Activated CD8-positive, alpha-beta memory T cell treated with anti-CD3 and anti-CD28 coated beads, Interleukin-2, amount 50 U/mL, for 24 hours (primary cell): ENCODE data around the gene CPVL.

Source experiments
- DNase-seq: peaks from one replicate; pipeline ENCODE4 v3.0.0-alpha.2; 2020; ENCODE audit errors: extremely low read depth

Gene CPVL

DNA sequence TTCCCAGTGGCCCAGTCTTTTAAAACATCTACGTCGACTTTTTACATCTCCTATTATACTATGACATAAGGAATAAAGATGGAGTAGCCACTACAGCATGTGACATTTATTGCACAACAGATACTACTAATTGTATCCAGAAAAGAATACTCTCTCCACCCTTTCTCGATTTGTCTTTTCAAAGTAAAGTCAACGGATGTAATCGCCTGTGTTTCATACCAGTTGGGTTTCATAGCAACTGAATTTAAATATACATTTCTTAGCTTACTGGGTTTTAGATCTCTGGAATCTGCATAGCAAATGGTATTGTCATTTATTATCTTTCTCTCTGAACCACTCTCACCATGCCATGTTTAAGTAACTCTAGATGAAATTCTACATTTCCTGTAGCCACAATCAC is 101.8 kb downstream of the CPVL start:
- no peak for DNase-seq

DNA sequence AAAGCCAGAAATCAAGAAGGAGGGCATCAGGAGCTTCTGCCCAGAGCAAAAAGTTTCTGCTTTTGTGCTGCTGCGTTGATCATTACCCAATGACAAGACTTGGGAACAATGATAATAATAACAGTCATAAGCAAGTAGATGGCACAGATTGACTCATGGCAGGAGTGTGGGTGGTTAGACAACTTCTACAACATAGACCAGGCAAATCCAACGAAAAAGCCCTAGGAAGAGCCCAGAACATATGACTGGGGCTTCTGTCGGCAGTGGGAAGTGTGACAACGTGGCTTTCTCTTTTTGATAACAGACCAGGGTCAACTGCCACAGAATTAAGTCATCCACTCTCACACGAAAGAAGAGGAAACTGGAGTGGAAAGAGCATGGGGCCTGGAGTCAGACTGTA is 102.8 kb downstream of the CPVL start:
- no peak for DNase-seq

DNA sequence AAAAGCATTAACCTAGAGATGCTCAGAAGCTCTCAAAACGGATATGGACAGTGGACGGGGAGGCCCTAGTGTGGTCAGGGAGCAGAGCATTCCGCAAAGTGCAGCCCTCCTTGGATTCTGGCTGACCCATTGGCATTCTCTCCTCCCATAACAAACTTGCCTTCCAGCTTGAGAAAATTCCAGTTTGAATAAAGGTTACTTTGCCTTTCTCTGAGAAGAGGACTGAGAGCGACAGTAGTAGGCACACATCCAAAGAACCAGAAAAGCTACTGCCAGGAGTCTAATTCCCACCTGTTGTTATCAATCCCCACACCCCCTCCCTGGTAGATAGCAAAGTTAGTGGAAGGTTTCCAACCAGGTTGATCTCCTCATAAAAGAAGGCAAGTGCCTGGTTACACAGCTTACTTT is 103.5 kb downstream of the CPVL start:
- no peak for DNase-seq

DNA sequence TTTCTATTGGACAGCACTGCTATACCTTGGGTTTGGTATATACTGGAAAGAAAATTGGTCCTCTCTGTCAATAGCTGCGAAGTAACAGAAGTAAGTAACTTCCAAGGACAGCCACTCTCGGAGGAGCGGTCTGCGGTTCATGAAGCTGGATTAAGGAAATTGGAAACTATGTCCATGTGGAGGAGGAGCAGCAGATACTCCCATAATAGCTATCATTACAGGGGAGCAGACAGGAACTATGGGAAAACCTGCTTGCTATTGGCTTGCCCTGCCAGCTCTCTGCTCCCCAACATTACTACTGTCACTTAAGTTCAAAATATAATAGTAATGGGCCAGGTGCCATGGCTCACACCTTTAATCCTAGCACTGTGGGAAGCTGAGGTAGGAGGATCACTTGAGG is 104.3 kb downstream of the CPVL start:
- no peak for DNase-seq

DNA sequence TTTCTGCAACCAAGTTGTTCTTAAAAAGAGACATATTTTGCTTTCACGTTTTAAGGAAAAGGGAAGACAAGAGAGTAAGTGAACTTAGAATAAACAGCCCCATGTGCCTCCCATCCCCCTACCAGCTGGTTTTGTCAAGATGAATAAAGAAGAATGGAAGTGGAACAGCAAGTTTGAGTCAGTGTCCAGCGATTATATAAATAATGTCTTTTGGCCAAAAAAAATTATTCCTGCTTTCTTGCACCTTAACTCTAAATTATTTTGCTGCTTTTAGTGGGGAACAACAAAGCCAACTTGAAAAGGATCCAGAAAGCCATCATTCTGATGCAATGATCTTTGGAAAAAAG is 105.8 kb downstream of the CPVL start:
- no peak for DNase-seq

DNA sequence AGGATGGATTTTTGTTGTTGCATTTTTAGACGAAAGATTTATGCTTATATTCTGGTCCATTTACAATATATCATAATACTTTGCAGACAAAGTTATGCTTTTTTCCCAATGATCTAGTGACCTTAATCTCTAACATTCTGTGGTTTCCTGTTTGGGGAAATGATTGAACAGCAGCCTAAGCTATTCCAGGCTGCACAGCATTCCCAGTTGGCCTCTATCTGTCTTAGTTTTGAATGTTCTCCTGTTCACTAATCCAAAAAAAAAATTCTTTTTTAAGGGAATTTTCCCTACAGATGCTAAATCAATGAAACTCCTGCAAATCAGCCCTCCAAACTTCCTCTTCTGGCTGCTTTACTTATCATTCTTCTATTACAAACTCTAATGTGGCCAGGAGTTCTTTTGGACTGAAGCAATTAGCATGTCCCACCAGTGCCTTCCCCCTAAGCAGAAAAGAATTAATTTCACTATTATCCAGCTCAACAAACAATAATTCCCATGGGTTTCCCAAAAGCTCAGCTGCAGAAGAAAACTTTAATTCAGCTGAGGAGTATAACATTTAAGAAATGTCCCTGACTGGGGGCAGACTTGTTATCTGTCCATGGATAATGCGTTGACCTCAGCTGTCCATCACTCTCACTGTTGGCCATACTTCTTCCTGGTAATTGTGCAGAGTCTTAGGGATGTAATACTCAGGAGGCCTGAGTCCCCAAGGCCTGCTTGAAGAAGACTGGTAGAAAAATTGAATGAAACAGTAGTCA is 106.3 kb downstream of the CPVL start:
- DNase-seq: no peak

DNA sequence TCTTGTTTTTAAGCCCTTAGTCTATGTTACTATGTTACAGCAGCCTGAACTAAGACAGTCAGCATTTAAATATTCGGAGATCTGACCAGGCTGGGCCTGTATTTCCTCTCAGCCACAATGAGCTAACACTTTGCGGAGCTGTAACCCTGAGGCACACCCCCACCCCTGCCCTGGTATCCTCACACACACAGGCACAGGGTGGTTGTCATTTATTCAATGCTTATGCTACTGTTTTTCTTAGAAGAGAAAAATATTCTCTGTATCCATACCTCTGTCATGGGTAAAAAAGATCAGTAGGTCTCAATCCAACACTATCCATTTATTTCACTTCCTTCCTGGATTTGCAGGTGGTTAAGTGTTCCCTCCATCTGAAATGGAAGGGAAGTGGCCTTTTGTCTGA is 107.9 kb downstream of the CPVL start:
- DNase-seq: no peak

DNA sequence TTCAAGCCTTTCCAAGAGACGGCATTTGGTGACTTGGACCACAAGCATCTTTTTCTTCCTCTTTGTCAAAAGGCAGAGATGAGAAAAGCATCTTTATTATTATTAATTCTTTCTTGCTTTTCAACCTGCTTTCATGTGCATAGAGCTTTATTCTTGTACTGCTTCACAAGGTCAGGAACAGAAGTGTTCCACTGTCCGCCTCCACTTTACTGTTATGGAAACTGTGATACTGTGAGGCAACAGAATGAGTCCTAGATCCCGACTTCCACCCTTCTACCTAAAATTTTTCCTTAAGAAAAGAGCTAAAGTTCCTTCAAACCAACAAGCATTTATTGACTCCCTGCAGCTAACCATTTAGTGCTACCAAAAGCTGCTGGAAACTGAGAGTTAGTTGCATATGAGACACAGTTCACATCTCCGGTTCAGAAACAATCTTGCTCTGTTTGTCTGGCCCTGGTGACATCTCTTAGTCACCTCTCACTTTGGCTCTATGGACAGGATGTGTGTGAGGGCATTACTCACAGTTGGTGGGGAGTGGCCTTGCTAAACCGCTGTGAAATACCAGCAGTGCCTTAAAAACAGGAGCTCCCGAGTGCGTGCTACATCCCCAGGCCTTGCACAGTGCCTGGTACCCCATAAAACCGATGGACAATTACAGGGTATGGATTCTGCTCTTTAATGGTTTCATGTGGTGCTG is 111.1 kb downstream of the CPVL start:
- no peak for DNase-seq

DNA sequence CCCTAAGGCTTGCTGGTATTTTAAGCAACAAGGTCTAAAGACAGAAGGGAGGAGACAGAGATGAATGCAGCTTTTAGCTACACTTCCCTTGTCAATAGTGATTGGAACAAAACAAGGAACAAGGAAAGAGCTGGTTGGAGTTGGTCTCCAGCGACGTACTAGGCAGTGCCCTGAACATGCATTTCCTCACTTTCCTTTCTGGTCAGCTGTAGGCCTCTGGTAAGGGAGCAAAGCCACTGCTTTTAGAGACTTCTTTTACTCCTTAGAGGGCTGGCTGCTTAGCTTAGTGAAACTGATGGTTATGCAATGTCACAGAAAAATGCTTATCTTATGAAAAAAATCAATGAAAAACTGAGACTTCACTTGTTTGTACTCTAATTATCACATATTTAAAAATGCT is 112.8 kb downstream of the CPVL start:
- DNase-seq: no peak

DNA sequence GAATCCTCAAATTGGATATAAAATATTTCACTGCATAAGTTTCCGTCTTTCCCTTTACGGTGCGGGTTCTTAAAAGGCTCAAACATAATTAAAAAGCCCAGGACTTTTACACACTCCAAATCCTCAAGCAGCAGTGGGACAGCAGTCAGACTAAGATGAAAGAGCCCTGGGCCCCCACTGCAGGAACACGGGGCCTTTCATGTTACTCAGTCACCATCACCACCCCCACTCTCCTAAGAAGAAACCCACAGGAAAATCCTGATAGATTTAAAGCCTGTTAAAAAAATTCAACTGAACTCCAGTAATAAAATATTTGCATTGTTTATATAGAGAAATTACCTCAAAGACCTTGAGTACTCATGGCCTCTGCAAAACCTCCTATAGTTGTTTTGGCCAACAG is 114.2 kb downstream of the CPVL start:
- DNase-seq: no peak

DNA sequence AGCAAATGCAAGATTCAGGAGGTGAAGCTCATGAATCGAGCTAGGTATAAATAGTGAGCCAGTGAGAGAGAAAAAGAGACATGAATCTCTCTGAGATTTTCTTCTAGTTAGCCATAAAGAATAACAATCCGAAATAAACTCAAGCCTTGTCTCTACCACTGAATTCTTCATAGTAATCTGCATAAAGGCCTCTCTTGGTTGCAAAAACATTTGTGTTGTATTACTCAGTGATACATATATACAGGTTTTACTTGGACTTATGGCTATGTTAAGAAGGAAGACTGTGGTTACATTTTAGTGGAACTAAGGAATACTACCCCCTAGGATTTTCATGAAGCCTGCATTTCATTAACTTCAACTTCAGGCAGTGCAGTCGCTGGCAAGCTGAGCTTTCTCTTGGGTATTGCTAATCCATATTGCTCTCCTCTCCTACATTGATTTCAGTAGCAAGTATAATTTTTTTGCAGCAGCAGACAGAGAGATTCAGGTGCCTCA is 115.5 kb downstream of the CPVL start:
- no peak for DNase-seq

DNA sequence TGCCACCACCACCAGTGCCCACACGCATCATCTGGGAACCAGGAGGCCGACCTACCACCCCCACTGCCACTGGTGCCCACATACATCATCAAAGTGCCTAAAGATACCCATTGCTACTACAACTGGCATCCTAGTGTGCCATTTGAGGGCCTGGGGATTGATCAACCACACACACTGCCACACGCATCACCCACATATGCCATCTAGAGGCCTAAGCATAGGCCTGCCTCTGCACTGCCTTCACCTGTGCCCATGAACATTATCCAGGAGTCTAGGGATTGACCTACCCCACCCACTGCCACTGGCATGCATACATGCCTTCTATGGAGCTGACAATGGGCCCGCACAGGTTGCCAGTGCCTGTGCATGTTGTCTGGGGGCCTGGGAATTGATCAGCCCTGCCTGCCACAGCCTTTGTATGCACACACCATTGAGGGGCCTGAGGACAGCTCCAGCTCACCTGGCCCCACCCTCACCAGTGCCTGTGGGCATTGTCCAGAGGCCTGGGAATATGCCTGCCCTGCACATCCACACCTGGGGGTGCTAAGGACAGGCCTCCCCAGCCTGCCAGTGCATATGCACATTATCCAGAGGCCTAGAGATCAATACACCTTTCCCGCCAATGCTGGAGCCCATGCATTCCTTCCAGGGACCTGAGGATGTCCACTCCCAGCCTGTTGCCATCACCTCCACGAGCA is 123.9 kb downstream of the CPVL start:
- no peak for DNase-seq

DNA sequence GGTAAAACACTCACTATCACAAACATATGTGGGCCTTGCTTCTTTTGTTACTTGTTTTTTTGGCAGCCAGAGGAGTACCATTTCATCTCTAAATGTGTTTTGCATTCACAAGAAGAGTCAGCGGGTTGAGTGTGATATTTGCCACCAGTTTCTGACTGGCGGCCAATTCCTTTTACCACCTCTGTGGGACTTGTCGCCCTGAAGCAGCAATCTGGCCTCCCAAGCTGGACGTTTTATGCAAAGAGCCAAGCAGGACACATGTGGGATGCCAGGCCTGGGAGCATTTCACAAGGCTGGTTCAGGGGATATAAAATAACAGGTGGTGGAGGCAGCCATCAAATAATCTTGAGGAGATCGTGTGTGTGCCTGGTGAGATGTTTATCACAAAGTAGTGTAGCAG is 126.4 kb downstream of the CPVL start:
- no peak for DNase-seq

DNA sequence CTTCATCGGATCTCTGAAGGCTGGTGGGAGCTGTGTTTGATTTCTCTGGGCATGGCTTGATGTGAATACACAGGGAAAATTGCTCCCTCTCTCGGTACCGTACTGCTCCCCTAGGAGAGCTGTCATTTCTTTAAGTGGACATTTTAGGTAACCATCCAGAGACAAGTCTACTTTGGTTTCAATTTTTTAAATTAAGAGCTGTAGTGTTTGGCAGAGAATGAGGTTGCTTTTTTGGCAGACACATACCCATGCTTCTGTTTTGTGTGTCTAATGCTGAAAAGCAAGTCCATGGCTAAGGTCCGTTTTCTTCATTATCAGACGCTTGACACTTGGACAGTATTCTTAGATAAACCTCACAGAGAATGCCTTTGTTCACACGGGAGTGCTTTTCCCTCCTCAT is 127.0 kb downstream of the CPVL start:
- DNase-seq: no peak

DNA sequence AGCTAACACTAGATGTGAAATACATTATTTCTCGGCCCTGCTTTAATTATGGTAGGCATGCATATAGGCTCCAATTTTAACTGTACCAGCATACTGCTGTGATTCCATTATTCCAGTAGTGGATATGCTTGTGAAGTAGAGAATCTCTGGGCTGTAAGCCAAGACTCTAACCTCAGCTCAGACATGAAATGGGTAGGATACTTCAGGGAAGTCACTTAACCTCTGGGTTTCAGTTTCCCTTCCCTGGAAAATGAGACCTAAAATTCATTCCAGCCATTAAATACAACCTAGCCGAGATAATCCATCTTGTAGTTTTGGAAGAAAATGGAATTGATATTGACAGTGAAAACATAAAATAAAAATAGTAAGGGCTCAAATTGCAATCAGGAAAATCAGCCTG is 128.6 kb downstream of the CPVL start:
- DNase-seq: no peak

DNA sequence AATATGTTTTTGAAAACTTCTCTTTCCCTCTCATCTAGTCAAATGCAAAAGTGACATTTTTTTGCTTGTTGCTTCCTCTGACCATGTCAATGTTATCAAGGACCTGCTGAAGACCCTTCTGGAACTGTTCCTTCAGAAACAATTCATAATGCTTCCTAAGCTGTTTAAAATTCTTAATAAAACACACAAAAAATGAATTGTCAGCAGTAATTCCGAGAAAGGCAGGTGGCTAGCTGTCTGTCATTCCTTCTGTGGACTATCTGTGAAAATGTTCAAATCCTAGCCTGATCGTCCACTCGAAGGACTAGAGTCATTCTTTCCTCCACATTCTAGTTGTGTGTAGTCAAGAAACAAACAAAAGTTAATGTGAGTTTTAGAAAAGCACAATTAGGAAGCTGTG is 131.6 kb downstream of the CPVL start:
- DNase-seq: no peak

DNA sequence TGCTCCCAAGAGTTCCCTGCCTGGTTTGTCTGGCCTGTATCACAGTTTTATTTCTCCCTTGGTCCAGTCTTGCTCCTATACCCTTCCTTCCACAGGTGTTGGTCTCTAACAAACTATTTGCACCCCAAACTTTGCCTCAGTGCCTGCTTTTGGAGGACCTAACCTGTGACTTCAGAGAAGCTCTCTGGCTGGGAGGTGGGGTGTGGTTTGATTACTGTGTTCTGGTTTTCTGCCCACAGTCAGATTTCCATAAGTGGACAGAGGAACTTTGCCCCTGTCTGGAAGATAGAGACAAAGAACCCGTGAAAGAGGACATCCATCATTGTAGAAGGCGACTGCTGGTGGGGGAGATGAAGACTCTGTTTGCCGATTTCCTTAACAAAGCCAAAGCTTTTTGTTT is 132.4 kb downstream of the CPVL start:
- no peak for DNase-seq

DNA sequence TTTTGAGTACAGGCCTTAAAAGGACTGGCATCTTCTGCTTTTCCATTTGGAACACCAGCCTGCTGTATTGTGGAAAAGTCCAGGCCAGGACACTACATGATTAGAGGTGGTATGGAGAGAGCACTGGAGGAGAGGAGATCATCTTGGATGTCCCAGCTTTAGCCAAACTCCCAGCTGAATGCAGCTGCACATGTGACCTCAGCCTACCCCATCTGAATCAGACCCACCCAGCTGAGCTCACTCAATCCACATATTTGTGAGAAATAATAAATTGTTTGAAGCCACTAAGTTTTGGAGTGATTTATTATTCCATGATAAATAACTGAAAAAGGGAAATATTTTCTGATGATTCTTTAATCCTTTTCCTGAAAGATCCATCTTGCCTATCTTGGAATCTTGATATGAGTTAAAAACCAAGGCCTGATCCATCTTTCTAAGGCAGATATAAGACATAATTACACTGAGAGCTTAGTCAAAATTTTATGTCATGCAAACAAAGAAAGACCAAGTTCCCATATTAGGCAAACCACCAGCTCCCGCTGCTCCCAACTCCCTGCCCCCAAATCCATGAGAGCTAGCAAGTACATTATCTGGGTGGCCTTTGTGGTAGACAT is 133.1 kb downstream of the CPVL start:
- no peak for DNase-seq

DNA sequence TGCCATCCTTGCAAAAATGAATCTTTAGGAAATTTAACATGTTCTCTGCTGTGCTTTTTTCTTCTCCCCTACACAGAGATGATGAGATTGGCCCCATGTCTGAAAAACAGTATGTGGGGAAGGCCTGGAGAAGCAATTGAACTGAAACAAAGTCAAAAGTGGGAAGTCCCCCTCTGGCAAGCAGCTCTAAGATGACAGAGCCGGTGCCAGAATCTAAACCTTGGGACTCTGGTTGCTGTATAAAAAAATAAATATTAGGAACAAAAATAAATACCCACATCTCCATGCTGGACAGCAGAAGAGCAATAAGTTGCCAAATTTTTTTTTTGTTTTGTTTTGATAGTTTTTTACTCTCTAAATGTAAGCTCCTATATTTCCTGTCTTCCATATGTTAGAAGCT is 136.4 kb downstream of the CPVL start:
- DNase-seq: no peak

DNA sequence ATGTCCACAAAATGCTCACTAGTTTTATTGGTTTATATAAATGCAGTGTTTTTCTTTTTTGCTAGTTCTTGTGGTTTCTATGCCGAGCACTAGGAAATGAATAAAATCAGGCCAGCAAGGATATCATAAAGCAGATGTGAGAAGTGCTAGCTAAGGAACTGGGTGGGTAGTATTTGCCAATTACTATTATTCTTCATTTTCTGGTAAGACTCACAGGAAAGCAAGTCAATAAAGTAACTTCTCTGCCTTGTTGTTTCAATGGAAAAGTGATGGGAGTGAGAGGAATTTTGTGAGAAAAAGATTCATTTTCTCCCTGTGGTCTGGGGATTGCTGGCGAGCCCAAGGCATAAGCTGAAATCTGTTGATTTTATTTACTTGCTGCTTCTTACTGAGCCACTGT is 137.7 kb downstream of the CPVL start:
- DNase-seq: no peak

DNA sequence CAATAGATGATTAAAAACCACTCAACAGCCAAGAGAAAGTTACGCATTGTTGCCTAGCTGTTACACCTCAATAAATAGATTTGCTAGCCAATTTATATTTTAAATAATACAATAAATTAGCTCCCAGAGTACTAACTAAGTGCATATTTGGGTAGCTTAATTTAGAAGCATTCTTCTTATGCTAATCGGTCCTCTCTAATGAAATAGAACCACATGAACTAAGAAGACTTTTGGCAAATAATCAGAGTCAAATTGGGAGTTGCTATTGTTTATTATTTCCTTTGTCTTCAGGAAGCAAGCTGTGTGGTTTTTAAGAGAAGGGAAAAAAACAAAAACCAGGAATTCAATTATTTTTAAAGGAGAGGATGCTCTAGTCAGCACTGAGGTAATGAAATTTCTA is 139.2 kb downstream of the CPVL start:
- no peak for DNase-seq

DNA sequence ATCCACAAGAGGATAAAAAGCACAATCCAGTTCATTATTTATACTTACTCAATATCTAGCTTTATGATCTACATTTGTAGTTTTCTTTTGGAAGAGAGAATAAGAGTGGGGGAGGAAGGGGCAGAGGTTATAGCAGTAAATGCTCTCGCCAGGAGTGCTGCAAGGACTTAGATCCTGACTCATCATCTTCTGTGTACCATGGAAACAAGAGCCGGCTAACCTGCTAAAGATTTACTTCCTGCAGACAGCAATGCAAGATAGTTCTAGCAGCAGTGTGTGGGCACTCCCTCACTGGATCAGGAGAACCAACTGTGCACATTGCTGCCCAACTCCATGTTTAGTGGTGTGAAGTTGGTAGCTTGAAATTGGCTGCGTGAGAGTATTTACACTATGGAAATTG is 140.5 kb downstream of the CPVL start:
- DNase-seq: no peak

DNA sequence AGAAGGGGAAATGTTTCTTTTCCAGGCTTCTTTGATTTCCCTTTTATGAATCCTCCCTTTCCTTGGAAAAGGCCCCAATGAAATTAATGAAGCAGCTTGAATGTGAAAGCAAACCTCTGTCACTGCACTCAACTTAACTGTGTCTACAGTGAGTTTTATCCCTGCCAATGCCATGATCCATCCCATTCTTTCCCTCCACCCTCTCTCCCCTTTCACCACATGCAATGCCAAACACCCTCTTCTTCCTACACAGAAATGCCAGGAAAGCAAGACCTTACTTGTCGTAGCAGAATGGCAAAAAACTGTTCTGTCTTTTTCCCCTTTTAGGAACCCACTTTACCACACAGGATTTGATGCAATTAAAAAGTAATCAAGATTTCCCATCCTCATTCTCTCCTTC is 140.9 kb downstream of the CPVL start:
- DNase-seq: no peak
